Tibial artery (tissue), 4 donors: ENCODE data around the gene PSRC1.

Source experiments
- DNase-seq, 2 donors: peaks; one replicate each; pipeline ENCODE4 v3.0.0-alpha.2; 2019
- H3K27ac ChIP-seq, 2 donors: fragments of 200-600 bp; sonication (generic) in 1 of 2; 1 replicate in 1 of 2; 2 replicates in 1 of 2; pipeline ENCODE4 v1.5.1; 2018 to 2019; ENCODE audit warnings: mild to moderate bottlenecking in 1 of 2
- H3K27me3 ChIP-seq, 2 donors: fragments of 200-600 bp; sonication (generic) in 1 of 2; one replicate each; pipeline versions ENCODE4 v1.5.1 to v1.6.0; 2016 to 2019
- H3K36me3 ChIP-seq, 3 donors: fragments of 200-600 bp; sonication (generic) in 2 of 3; one replicate each; pipeline ENCODE4 v1.5.1; 2016 to 2019; ENCODE audit warnings: mild to moderate bottlenecking in 2 of 3
- H3K4me1 ChIP-seq, 4 donors: fragments of 200-600 bp; sonication (generic) in 2 of 4; 1 replicate in 3 of 4; 2 replicates in 1 of 4; pipeline ENCODE4 v1.5.1; 2016 to 2019
- H3K4me3 ChIP-seq, 2 donors: fragments of 200-600 bp; sonication (generic) in 1 of 2; 1 replicate in 1 of 2; 2 replicates in 1 of 2; pipeline ENCODE4 v1.5.1; 2018 to 2019; ENCODE audit warnings: mild to moderate bottlenecking in 2 of 2
- H3K9me3 ChIP-seq, 3 donors: fragments of 200-600 bp; sonication (generic) in 1 of 3; one replicate each; pipeline ENCODE4 v1.5.1; 2016 to 2019
- CTCF ChIP-seq, 2 experiments: fragments of 200-600 bp in 1 of 2; fragments of 450-650 bp in 1 of 2; IDR thresholded peaks; one replicate each; pipeline ENCODE4 v1.5.1; 2017 to 2019; ENCODE audit warnings: antibody characterized with exemption in 2 of 2, mild to moderate bottlenecking in 1 of 2, moderate library complexity in 1 of 2
- intact Hi-C: fragments of 100-400 bp; cut with DNase I; formaldehyde crosslinking; loops from one replicate; pipeline ENCODE4 v1.15.0; 2023; ENCODE audit warnings: low total_unique reads

Gene PSRC1

DNA sequence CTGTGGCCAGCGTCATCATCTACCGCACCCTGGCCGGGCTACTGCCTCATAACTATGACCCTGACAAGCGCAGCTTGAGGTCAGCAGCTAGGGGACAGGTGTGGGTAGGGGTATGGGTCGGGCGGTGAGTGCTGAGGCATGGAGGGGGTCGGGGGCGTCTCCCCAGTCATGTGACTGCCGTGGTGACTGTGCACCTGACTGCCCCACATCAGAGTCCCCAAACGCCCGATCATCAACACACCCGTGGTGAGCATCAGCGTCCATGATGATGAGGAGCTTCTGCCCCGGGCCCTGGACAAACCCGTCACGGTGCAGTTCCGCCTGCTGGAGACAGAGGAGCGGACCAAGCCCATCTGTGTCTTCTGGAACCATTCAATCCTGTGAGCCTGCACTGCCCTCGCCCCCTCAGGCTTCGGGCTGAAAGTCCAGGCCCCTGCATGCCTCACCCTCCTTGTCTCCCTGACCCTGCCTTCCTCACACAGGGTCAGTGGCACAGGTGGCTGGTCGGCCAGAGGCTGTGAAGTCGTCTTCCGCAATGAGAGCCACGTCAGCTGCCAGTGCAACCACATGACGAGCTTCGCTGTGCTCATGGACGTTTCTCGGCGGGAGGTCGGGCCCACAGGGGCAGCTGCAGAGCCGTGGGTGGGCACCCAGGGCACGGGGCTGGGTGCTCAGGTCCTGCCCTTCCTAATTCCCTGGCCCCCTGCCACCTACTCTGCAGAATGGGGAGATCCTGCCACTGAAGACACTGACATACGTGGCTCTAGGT, 13.5 kb downstream of the PSRC1 start:
- Histone ChIP-seq H3K4me1 (peaks cover 0 to 7% (median under 1%) of the 10 kb centered on the region in 4 donors), H3K27ac (no peak overlapping the region), H3K4me3 (no peak overlapping the region), H3K27me3 (no peaks in the 10 kb centered on the region), H3K36me3 (peaks cover 0 to 70% (median 4%) of the 10 kb centered on the region in 3 donors), H3K9me3 (no peaks in the 10 kb centered on the region)
- TF ChIP-seq CTCF (IDR thresholded peaks at IDR 0.05) = no peak
- intact Hi-C loops = loop anchor here (5.0 to 10.0 kb wide), 2 partner anchors 138 to 215 kb away; partner anchors contain the start of gene ATXN7L2
- DNase-seq = no peak

DNA sequence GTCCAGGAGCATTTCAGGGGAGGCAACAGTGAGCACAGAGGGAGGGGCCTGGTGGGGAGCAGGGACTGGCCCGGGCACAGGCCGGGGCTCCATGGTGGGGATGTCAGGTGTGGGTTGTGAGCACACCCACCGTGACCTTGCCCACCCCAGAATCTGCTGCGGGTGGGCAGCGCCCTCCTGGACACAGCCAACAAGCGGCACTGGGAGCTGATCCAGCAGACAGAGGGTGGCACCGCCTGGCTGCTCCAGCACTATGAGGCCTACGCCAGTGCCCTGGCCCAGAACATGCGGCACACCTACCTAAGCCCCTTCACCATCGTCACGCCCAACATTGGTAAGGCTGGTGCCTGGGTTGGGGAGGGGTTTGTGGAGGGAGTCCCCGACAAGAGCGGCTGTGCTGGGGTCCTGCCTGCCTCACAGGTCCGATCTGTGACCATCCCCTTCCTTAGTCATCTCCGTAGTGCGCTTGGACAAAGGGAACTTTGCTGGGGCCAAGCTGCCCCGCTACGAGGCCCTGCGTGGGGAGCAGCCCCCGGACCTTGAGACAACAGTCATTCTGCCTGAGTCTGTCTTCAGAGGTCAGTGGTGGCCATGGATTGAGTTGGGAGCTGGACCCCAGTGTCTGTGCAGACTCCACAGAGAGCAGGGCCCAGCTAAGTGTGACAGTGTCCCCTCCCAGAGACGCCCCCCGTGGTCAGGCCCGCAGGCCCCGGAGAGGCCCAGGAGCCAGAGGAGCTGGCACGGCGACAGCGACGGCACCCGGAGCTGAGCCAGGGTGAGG, 14.3 kb downstream of the PSRC1 start:
- Histone ChIP-seq H3K27me3 (no peaks in the 10 kb centered on the region), H3K9me3 (no peaks in the 10 kb centered on the region), H3K4me1 (peaks cover 0 to 12% (median 2%) of the 10 kb centered on the region in 4 donors), H3K4me3 (no peak overlapping the region), H3K36me3 (peaks cover 0 to 70% (median 4%) of the 10 kb centered on the region in 3 donors), H3K27ac (no peak overlapping the region)
- intact Hi-C loops = loop anchor here (5.0 to 10.0 kb wide), 2 partner anchors 139 to 216 kb away; partner anchors contain the start of gene ATXN7L2
- TF ChIP-seq CTCF (IDR thresholded peaks at IDR 0.05) = no peak
- DNase-seq = no peak

GRCh38 chr1:109267743-109268300, 15.1 kb downstream of the PSRC1 start:
- Histone ChIP-seq H3K27ac (no peak overlapping the region), H3K4me1 (peaks cover 0 to 13% (median 3%) of the 10 kb centered on the region in 4 donors), H3K9me3 (no peaks in the 10 kb centered on the region), H3K27me3 (no peaks in the 10 kb centered on the region), H3K36me3 (peaks cover 0 to 70% (median 4%) of the 10 kb centered on the region in 3 donors), H3K4me3 (no peak overlapping the region)
- TF ChIP-seq CTCF (IDR thresholded peaks at IDR 0.05) = no peak
- DNase-seq = no peak
- intact Hi-C loops = loop anchor here (5.0 to 10.0 kb wide), 2 partner anchors 139 to 217 kb away; partner anchors contain the start of gene ATXN7L2

DNA sequence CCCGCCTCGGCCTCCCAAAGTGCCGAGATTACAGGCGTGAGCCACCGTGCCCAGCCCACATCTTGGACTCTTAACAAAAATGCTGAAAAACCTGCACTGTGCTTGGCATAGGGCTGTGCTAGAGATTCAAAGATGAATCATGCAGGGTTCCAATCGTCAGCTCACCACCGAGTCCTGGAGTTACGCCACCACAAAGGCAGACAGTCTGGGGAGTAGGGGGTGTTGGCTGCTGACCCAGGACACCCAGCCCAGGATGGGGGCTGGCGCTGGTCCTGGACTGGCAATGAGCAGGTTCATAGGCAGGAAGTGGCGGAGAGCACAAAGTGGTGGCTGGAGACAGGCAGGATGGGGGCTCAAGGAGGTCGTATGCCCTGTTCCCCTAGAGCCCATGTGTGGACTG, 16.0 kb downstream of the PSRC1 start:
- no peak overlapping the region for H3K27ac ChIP-seq
- intact Hi-C loops = loop anchor here (5.0 to 10.0 kb wide), 2 partner anchors 140 to 218 kb away; partner anchors contain the start of gene ATXN7L2

More for the DNA sequence above, 16.0 kb downstream of the PSRC1 start:
- TF ChIP-seq CTCF (IDR thresholded peaks at IDR 0.05) = no peak
- Histone ChIP-seq H3K36me3 (peaks cover 0 to 63% (median 4%) of the 10 kb centered on the region in 3 donors), H3K9me3 (no peaks in the 10 kb centered on the region), H3K27me3 (no peaks in the 10 kb centered on the region), H3K4me1 (peaks cover 0 to 15% (median 3%) of the 10 kb centered on the region in 4 donors), H3K4me3 (no peak overlapping the region)
- no peak for DNase-seq
